Endodermal cell (in vitro differentiated cells): ENCODE results near the gene VAV3. TPM values are rescaled to one million over a fixed set of nuclear protein-coding genes. Genes with fewer than 3 reads are reported as not detected.
A peak's percentile ranks its signal among the peaks of the same experiment; 100 is the strongest.

Experiments used
- DNase-seq: peaks from one replicate; pipeline ENCODE4 v3.0.0-alpha.2; 2017
- H3K27ac ChIP-seq: 2 replicates; pipeline ENCODE4 v1.5.1; 2013; ENCODE audit warnings: mild to moderate bottlenecking, low read depth, low read length, moderate library complexity
- H3K27me3 ChIP-seq: 2 replicates; pipeline ENCODE4 v1.6.1; 2013; ENCODE audit warnings: mild to moderate bottlenecking, low read length, moderate library complexity; ENCODE audit not compliant: insufficient read depth, control insufficient read depth, poor library complexity, severe bottlenecking
- H3K36me3 ChIP-seq: 2 replicates; pipeline ENCODE4 v1.7.0; 2013; ENCODE audit warnings: mild to moderate bottlenecking, low read length, moderate library complexity; ENCODE audit not compliant: control insufficient read depth, insufficient read depth
- H3K4me1 ChIP-seq: one replicate; pipeline ENCODE4 v1.7.0; 2013; ENCODE audit warnings: low read length; ENCODE audit not compliant: control insufficient read depth, insufficient read depth
- H3K4me3 ChIP-seq: 2 replicates; pipeline ENCODE4 v1.5.1; 2013; ENCODE audit warnings: mild to moderate bottlenecking, low read length, moderate library complexity
- H3K9ac ChIP-seq: 2 replicates; pipeline ENCODE4 v1.6.1; 2013; ENCODE audit warnings: mild to moderate bottlenecking, low read length, moderate library complexity; ENCODE audit not compliant: poor library complexity, severe bottlenecking; ENCODE audit errors: extremely low read depth
- H3K9me3 ChIP-seq: 2 replicates; pipeline ENCODE4 v1.6.1; 2013; ENCODE audit warnings: mild to moderate bottlenecking, low read length, moderate library complexity; ENCODE audit not compliant: control insufficient read depth
- H3K27ac Mint-ChIP-seq: 2 replicates; pipeline ENCODE4 v1.8.0; 2020; ENCODE audit warnings: mixed read lengths
- H3K27me3 Mint-ChIP-seq: 2 replicates; pipeline ENCODE4 v1.8.0; 2021; ENCODE audit warnings: mild to moderate bottlenecking, mixed read lengths; ENCODE audit not compliant: insufficient read depth
- H3K36me3 Mint-ChIP-seq: 2 replicates; pipeline ENCODE4 v1.8.0; 2020; ENCODE audit warnings: low read depth, mixed read lengths
- H3K4me1 Mint-ChIP-seq: 2 replicates; pipeline ENCODE4 v1.8.0; 2020; ENCODE audit warnings: mixed read lengths
- H3K4me3 Mint-ChIP-seq: 2 replicates; pipeline ENCODE4 v1.8.0; 2020; ENCODE audit warnings: mild to moderate bottlenecking, moderate library complexity, mixed read lengths
- H3K9me3 Mint-ChIP-seq: 2 replicates; pipeline ENCODE4 v1.8.0; 2020; ENCODE audit warnings: mild to moderate bottlenecking, mixed read lengths
- CTCF ChIP-seq: fragments of 200-600 bp; sonication (generic); conservative IDR thresholded peaks from 2 replicates; pipeline ENCODE4 v1.5.0; 2021; ENCODE audit warnings: antibody characterized with exemption, mild to moderate bottlenecking
- WGBS, 2 experiments: methylation state at CpG; one replicate each; pipeline versions ENCODE4 v1.1.5 to v1.1.7; 2013; ENCODE audit warnings: missing lambda C conversion rate in 2 of 2, mixed read lengths in 1 of 2; ENCODE audit not compliant: insufficient coverage in 1 of 2, insufficient read length in 1 of 2; 5-methylcytosine and 5-hydroxymethylcytosine counted together
- total RNA-seq, 2 donors: library from RNA; stranded (reverse); fragmentation: NEBNext Ultra II Directional in 1 of 2; extraction: Animal tissue kit (Norgen Biotek cat#: 25700) in 1 of 2; gene quantifications; 2 replicates in 1 of 2; 3 replicates in 1 of 2; pipeline ENCODE4 v1.2.1, GENCODE V29; 2021

The VAV3 gene
- total RNA-seq, 2 donors from 2014 or later: 6.9 to 9.6 TPM

GRCh38 chr1:107972391-107973180 lies 7.6 kb upstream of the VAV3 start:
- Histone ChIP-seq H3K36me3 (no peaks in the 10 kb centered on the region), H3K9ac (no peak overlapping the region), H3K4me3 (no peak overlapping the region), H3K27ac (no peak overlapping the region), H3K9me3 (no peaks in the 10 kb centered on the region), H3K27me3 (no peaks in the 10 kb centered on the region), H3K4me1 (no peaks in the 10 kb centered on the region)
- no peaks in the 10 kb centered on the region for H3K36me3 Mint-ChIP-seq
- no peak overlapping the region for H3K27ac Mint-ChIP-seq
- H3K9me3 Mint-ChIP-seq: no peaks in the 10 kb centered on the region
- H3K27me3 Mint-ChIP-seq: no peaks in the 10 kb centered on the region
- H3K4me3 Mint-ChIP-seq: no peak overlapping the region
- H3K4me1 Mint-ChIP-seq: peaks cover 7% of the 10 kb centered on the region
- no peak for DNase-seq
- TF ChIP-seq CTCF: no peak
- WGBS, 2 experiments: 50 to 56% methylated on average over 2 to 3 of the region's 3 CpGs

- Histone ChIP-seq H3K4me1 (no peaks in the 10 kb centered on the region), H3K36me3 (no peaks in the 10 kb centered on the region), H3K4me3 (no peak overlapping the region), H3K9ac (no peak overlapping the region), H3K27ac (no peak overlapping the region), H3K9me3 (no peaks in the 10 kb centered on the region), H3K27me3 (peaks cover 28% of the 10 kb centered on the region)
- Mint-ChIP-seq H3K27me3 (peaks cover 1% of the 10 kb centered on the region), H3K4me3 (no peak overlapping the region), H3K4me1 (peaks cover 29% of the 10 kb centered on the region), H3K9me3 (no peaks in the 10 kb centered on the region), H3K27ac (no peak overlapping the region), H3K36me3 (no peaks in the 10 kb centered on the region)
- 92 to 100% methylated on average over 7 to 8 of the region's 8 CpGs for WGBS, 2 experiments
- no peak for TF ChIP-seq CTCF
- DNase-seq: no peak
Measured at GRCh38 chr1:107966550-107966949, 1.6 kb upstream of the VAV3 start.

- Histone ChIP-seq H3K9ac (no peak overlapping the region), H3K27me3 (peaks cover 28% of the 10 kb centered on the region), H3K36me3 (no peaks in the 10 kb centered on the region), H3K27ac (no peak overlapping the region), H3K4me3 (peak overlapping the region; percentile 84), H3K9me3 (no peaks in the 10 kb centered on the region), H3K4me1 (no peaks in the 10 kb centered on the region)
- Mint-ChIP-seq H3K9me3 (no peaks in the 10 kb centered on the region), H3K36me3 (no peaks in the 10 kb centered on the region), H3K4me1 (peaks cover 29% of the 10 kb centered on the region), H3K4me3 (peak overlapping the region; percentile 88), H3K27me3 (peaks cover 1% of the 10 kb centered on the region), H3K27ac (peak overlapping the region; percentile 60)
- WGBS, 2 experiments: 0% methylated on average over 36 to 79 of the region's 79 CpGs
- TF ChIP-seq CTCF: no peak
- peak; percentile 87 for DNase-seq
Measured at GRCh38 chr1:107964336-107965109, 457 bp downstream of the VAV3 start.
